GM18907 (cell line): ENCODE measurements around the gene OVCA2.

Source experiments
- ATAC-seq: cut with Tn5 transposase; IDR thresholded peaks from one replicate; pipeline ENCODE4 v1.9.1; 2021; ENCODE audit warnings: mild to moderate bottlenecking, moderate library complexity; ENCODE audit not compliant: unreplicated experiment

Gene OVCA2

GRCh38 chr17:2030779-2031163, 11.1 kb upstream of the OVCA2 start:
- no peak for ATAC-seq

GRCh38 chr17:2033153-2033552, 8.7 kb upstream of the OVCA2 start:
- no peak for ATAC-seq

- ATAC-seq: no peak
Observed at GRCh38 chr17:2034157-2034556, 7.7 kb upstream of the OVCA2 start.

- no peak for ATAC-seq
Observed at GRCh38 chr17:2034806-2035540, 6.8 kb upstream of the OVCA2 start.

GRCh38 chr17:2035541-2036488, 6.0 kb upstream of the OVCA2 start:
- no peak for ATAC-seq

GRCh38 chr17:2037155-2037554, 4.7 kb upstream of the OVCA2 start:
- no peak for ATAC-seq

GRCh38 chr17:2040219-2040827, 1.5 kb upstream of the OVCA2 start:
- ATAC-seq: no peak

- ATAC-seq: peak; percentile 3
Observed at GRCh38 chr17:2040942-2041560, 771 bp upstream of the OVCA2 start.

- ATAC-seq: no peak
Observed at GRCh38 chr17:2042390-2042847, 597 bp downstream of the OVCA2 start.

GRCh38 chr17:2042933-2043332, 1.1 kb downstream of the OVCA2 start:
- ATAC-seq: no peak

- ATAC-seq: no peak
Observed at GRCh38 chr17:2043785-2044184, 2.0 kb downstream of the OVCA2 start.

GRCh38 chr17:2044263-2044894, 2.6 kb downstream of the OVCA2 start:
- ATAC-seq: no peak

- no peak for ATAC-seq
Observed at GRCh38 chr17:2047590-2047989, 5.8 kb downstream of the OVCA2 start.

- ATAC-seq: no peak
Observed at GRCh38 chr17:2048805-2049204, 7.0 kb downstream of the OVCA2 start.

- ATAC-seq: peak; percentile 50
Observed at GRCh38 chr17:2049333-2050299, 7.8 kb downstream of the OVCA2 start.

GRCh38 chr17:2050300-2051060, 8.7 kb downstream of the OVCA2 start:
- peak; percentile 15 for ATAC-seq

GRCh38 chr17:2051061-2051932, 9.5 kb downstream of the OVCA2 start:
- ATAC-seq: no peak
